DND-41 (cell line): ENCODE data around the gene ACTL10.

Experiments
- ATAC-seq: fragments of 200-7000 bp; cut with Tn5 transposase; 3 replicates; pipeline ENCODE4 v1.9.1; 2021; ENCODE audit warnings: low read depth; ENCODE audit not compliant: insufficient read depth
- DNase-seq: peaks from one replicate; pipeline ENCODE4 v3.0.0-alpha.2; 2020
- H2AFZ ChIP-seq: 2 replicates; pipeline ENCODE4 v1.6.0; 2012; ENCODE audit warnings: low read depth, low read length
- H3K27ac ChIP-seq: 2 replicates; pipeline ENCODE4 v1.5.1; 2012; ENCODE audit warnings: low read length, inconsistent platforms
- H3K27me3 ChIP-seq: fragments of 200-600 bp; sonication (generic); 2 replicates; pipeline ENCODE4 v1.6.0; 2012; ENCODE audit warnings: low read length, mild to moderate bottlenecking, inconsistent platforms; ENCODE audit not compliant: insufficient read depth, poor library complexity
- H3K36me3 ChIP-seq: 2 replicates; pipeline ENCODE4 v1.5.1; 2012; ENCODE audit warnings: low read length, inconsistent platforms; ENCODE audit not compliant: insufficient read depth
- H3K4me1 ChIP-seq: 2 replicates; pipeline ENCODE4 v1.5.1; 2012; ENCODE audit warnings: mild to moderate bottlenecking, low read length; ENCODE audit not compliant: insufficient read depth
- H3K4me2 ChIP-seq: 2 replicates; pipeline ENCODE4 v1.6.0; 2012; ENCODE audit warnings: mild to moderate bottlenecking, moderate library complexity, low read length, inconsistent platforms; ENCODE audit not compliant: insufficient read depth
- H3K4me3 ChIP-seq, 2 experiments: fragments of 200-600 bp in 1 of 2; shearing (Covaris generic) in 1 of 2; 2 replicates each; pipeline ENCODE4 v1.5.1; 2012 to 2016; ENCODE audit warnings: inconsistent platforms in 2 of 2, low read length in 2 of 2, mild to moderate bottlenecking in 2 of 2, low read depth in 1 of 2, moderate library complexity in 1 of 2
- H3K79me2 ChIP-seq: 2 replicates; pipeline ENCODE4 v1.6.0; 2012; ENCODE audit warnings: low read length, inconsistent platforms; ENCODE audit not compliant: insufficient read depth
- H3K9ac ChIP-seq: 2 replicates; pipeline ENCODE4 v1.6.0; 2012; ENCODE audit warnings: low read depth, mild to moderate bottlenecking, inconsistent platforms, low read length, moderate library complexity
- H3K9me3 ChIP-seq: 2 replicates; pipeline ENCODE4 v1.5.1; 2012; ENCODE audit warnings: low read length, moderate library complexity, mild to moderate bottlenecking, inconsistent platforms; ENCODE audit not compliant: insufficient read depth, severe bottlenecking
- H4K20me1 ChIP-seq: 2 replicates; pipeline ENCODE4 v1.6.0; 2012; ENCODE audit warnings: low read length; ENCODE audit not compliant: insufficient read depth
- CTCF ChIP-seq: IDR thresholded peaks from 2 replicates; pipeline ENCODE4 v1.5.1; 2012; ENCODE audit warnings: borderline replicate concordance, low read length, moderate library complexity, mild to moderate bottlenecking; ENCODE audit not compliant: poor library complexity, severe bottlenecking; ENCODE audit errors: extremely low read depth
- EZH2 ChIP-seq: IDR thresholded peaks from 3 replicates; pipeline ENCODE4 v1.6.1; 2012; ENCODE audit warnings: borderline replicate concordance, low read depth, mild to moderate bottlenecking, moderate library complexity, low read length, inconsistent platforms; ENCODE audit not compliant: severe bottlenecking

Gene ACTL10

GRCh38 chr20:33710681-33711445, 44.1 kb downstream of the ACTL10 start:
- ATAC-seq: no peak
- Histone ChIP-seq H3K79me2 (no peaks in the 10 kb centered on the region), H2AFZ (no peak overlapping the region), H3K36me3 (peaks cover 43% of the 10 kb centered on the region), H3K4me1 (no peaks in the 10 kb centered on the region), H3K27me3 (no peaks in the 10 kb centered on the region), H3K4me2 (no peak overlapping the region), H4K20me1 (no peaks in the 10 kb centered on the region), H3K27ac (no peak overlapping the region), H3K4me3 (no peak overlapping the region), H3K9me3 (no peaks in the 10 kb centered on the region), H3K9ac (no peak overlapping the region)
- TF ChIP-seq EZH2: no peak
- no peak for TF ChIP-seq CTCF
- no peak for DNase-seq

- Histone ChIP-seq H3K9me3 (no peaks in the 10 kb centered on the region), H3K9ac (no peak overlapping the region), H3K4me2 (no peak overlapping the region), H3K4me1 (no peaks in the 10 kb centered on the region), H3K27ac (no peak overlapping the region), H3K36me3 (peaks cover 41% of the 10 kb centered on the region), H3K4me3 (no peak overlapping the region), H2AFZ (no peak overlapping the region), H4K20me1 (no peaks in the 10 kb centered on the region), H3K79me2 (0 out of 2 replicates have a peak, but pooled peaks cover 4% of the 10 kb centered on the region), H3K27me3 (no peaks in the 10 kb centered on the region)
- DNase-seq (no peak), ATAC-seq (no peak)
- TF ChIP-seq CTCF (no peak), EZH2 (no peak)
These were observed 44.6 kb downstream of the ACTL10 start for GRCh38 chr20:33711446-33711738.

- TF ChIP-seq CTCF: no peak
- TF ChIP-seq EZH2: no peak
- no peak overlapping the region for H3K27ac ChIP-seq
- H3K27me3 ChIP-seq: no peaks in the 10 kb centered on the region
- peaks cover 9% of the 10 kb centered on the region; the same call in 1 of the 2 replicates for H3K79me2 ChIP-seq
- H4K20me1 ChIP-seq: no peaks in the 10 kb centered on the region
- peaks cover 6% of the 10 kb centered on the region for H3K4me1 ChIP-seq
- peaks cover 28% of the 10 kb centered on the region for H3K36me3 ChIP-seq
- DNase-seq (no peak), ATAC-seq (no peak)
- no peak overlapping the region for H2AFZ ChIP-seq
- H3K9me3 ChIP-seq: no peaks in the 10 kb centered on the region
- H3K9ac ChIP-seq: no peak overlapping the region
- H3K4me2 ChIP-seq: no peak overlapping the region
- no peak overlapping the region for H3K4me3 ChIP-seq
These were observed 47.2 kb downstream of the ACTL10 start for GRCh38 chr20:33713865-33714367.

- no peaks in the 10 kb centered on the region for H4K20me1 ChIP-seq
- H3K9me3 ChIP-seq: no peaks in the 10 kb centered on the region
- H2AFZ ChIP-seq: no peak overlapping the region
- peaks cover 26% of the 10 kb centered on the region for H3K4me1 ChIP-seq
- H3K36me3 ChIP-seq: peaks cover 17% of the 10 kb centered on the region
- no peak overlapping the region for H3K4me3 ChIP-seq
- DNase-seq (no peak), ATAC-seq (no peak)
- H3K79me2 ChIP-seq: peaks cover 18% of the 10 kb centered on the region
- no peak overlapping the region for H3K27ac ChIP-seq
- no peaks in the 10 kb centered on the region for H3K27me3 ChIP-seq
- TF ChIP-seq EZH2 (no peak), CTCF (no peak)
- no peak overlapping the region for H3K4me2 ChIP-seq
- no peak overlapping the region for H3K9ac ChIP-seq
These were observed 49.8 kb downstream of the ACTL10 start for GRCh38 chr20:33716498-33716897.
